Body of pancreas (tissue), 4 donors: Measurements from ENCODE around the gene SORCS2. TPM values are rescaled to one million over a fixed set of nuclear protein-coding genes. Genes with fewer than 3 reads are reported as not detected.

Source experiments
- ATAC-seq: fragments of 150-250 bp; one replicate; pipeline ENCODE4 v1.9.1; 2016
- DNase-seq, 4 donors: peaks; one replicate each; pipeline ENCODE4 v3.0.0-alpha.2; 2019
- H3K27ac ChIP-seq, 4 donors: fragments of 200-600 bp; sonication (generic); 1 replicate in 3 of 4; 2 replicates in 1 of 4; pipeline versions ENCODE4 v1.5.1 to v1.6.1; 2016 to 2019; ENCODE audit warnings: mild to moderate bottlenecking in 1 of 4, mixed read lengths in 1 of 4, moderate library complexity in 1 of 4
- H3K27me3 ChIP-seq, 2 donors: fragments of 200-600 bp; sonication (generic); one replicate each; pipeline ENCODE4 v1.6.0; 2016; ENCODE audit warnings: mild to moderate bottlenecking in 1 of 2
- H3K36me3 ChIP-seq, 2 donors: fragments of 200-600 bp; sonication (generic); replicated peaks in 1 of 2; 2 replicates each; pipeline ENCODE4 v1.5.1; 2016; ENCODE audit warnings: low read depth in 2 of 2; ENCODE audit not compliant: insufficient read depth in 1 of 2
- H3K4me1 ChIP-seq: fragments of 200-600 bp; sonication (generic); one replicate; pipeline ENCODE4 v1.6.0; 2016
- H3K4me3 ChIP-seq, 2 donors: fragments of 200-600 bp; sonication (generic); 1 replicate in 1 of 2; 2 replicates in 1 of 2; pipeline ENCODE4 v1.5.1; 2016 to 2019
- H3K9me3 ChIP-seq, 3 donors: fragments of 200-600 bp; sonication (generic); 1 replicate in 2 of 3; 2 replicates in 1 of 3; pipeline ENCODE4 v1.5.1; 2016
- POLR2A ChIP-seq, 3 donors: fragments of 450-650 bp; IDR thresholded peaks; one replicate each; pipeline ENCODE4 v1.6.1; 2016; ENCODE audit warnings: antibody characterized with exemption in 3 of 3, mild to moderate bottlenecking in 2 of 3
- WGBS, 2 donors: methylation state at CpG; one replicate each; pipeline ENCODE4 v1.1.5; 2017; 5-methylcytosine and 5-hydroxymethylcytosine counted together
- intact Hi-C: fragments of 100-400 bp; cut with DNase I; formaldehyde crosslinking; loops from one replicate; pipeline ENCODE4 v1.15.1; 2023
- total RNA-seq, 2 donors: library from RNA; depleted of rRNA; stranded (reverse); fragments of >200 nt; gene quantifications; one replicate each; pipeline ENCODE4 v1.1.0, GENCODE V29; 2016
- TF ChIP-seq, protein P1 (sequence below), 7 experiments: fragments of 450-650 bp in 4 of 7; fragments of 200-600 bp in 3 of 7; sonication (generic) in 3 of 7; IDR thresholded peaks; one replicate each; pipeline ENCODE4 v1.5.1; 2016 to 2019; ENCODE audit warnings: antibody characterized with exemption in 7 of 7

SORCS2 gene
- total RNA-seq, 2 donors from 2014 or later: 0.26 to 0.33 TPM

DNA sequence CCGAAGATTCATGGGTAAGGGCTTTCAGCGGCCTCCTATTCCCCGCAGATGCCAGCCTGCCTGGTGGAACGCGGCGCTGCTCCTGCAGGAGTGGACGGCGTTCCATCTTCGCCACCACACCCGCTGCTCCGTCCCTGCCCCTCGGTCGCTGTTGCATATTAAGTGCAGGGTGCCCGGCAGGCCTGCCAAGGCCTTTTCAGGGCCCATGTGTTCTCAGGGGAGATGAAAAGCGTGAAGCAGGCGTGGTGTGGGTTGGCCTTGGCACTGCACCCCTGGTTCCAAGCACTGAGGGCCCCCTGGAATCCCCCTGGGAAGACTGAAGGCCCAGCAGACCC, 52.0 kb downstream of the SORCS2 start:
- no peak overlapping the region for H3K4me3 ChIP-seq
- no peaks in the 10 kb centered on the region for H3K27me3 ChIP-seq
- no peak overlapping the region for H3K27ac ChIP-seq
- H3K9me3 ChIP-seq: no peaks in the 10 kb centered on the region
- TF ChIP-seq, protein P1, sequence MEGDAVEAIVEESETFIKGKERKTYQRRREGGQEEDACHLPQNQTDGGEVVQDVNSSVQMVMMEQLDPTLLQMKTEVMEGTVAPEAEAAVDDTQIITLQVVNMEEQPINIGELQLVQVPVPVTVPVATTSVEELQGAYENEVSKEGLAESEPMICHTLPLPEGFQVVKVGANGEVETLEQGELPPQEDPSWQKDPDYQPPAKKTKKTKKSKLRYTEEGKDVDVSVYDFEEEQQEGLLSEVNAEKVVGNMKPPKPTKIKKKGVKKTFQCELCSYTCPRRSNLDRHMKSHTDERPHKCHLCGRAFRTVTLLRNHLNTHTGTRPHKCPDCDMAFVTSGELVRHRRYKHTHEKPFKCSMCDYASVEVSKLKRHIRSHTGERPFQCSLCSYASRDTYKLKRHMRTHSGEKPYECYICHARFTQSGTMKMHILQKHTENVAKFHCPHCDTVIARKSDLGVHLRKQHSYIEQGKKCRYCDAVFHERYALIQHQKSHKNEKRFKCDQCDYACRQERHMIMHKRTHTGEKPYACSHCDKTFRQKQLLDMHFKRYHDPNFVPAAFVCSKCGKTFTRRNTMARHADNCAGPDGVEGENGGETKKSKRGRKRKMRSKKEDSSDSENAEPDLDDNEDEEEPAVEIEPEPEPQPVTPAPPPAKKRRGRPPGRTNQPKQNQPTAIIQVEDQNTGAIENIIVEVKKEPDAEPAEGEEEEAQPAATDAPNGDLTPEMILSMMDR (IDR thresholded peaks at IDR 0.05): no peak
- no peak for TF ChIP-seq POLR2A (IDR thresholded peaks at IDR 0.05)
- ATAC-seq (no peak), DNase-seq (no peak)
- H3K4me1 ChIP-seq: no peaks in the 10 kb centered on the region
- 78 to 81% methylated on average over 14 to 16 of the region's 16 CpGs for WGBS, 2 donors
- intact Hi-C loops: no loop called here
- no peaks in the 10 kb centered on the region for H3K36me3 ChIP-seq

DNA sequence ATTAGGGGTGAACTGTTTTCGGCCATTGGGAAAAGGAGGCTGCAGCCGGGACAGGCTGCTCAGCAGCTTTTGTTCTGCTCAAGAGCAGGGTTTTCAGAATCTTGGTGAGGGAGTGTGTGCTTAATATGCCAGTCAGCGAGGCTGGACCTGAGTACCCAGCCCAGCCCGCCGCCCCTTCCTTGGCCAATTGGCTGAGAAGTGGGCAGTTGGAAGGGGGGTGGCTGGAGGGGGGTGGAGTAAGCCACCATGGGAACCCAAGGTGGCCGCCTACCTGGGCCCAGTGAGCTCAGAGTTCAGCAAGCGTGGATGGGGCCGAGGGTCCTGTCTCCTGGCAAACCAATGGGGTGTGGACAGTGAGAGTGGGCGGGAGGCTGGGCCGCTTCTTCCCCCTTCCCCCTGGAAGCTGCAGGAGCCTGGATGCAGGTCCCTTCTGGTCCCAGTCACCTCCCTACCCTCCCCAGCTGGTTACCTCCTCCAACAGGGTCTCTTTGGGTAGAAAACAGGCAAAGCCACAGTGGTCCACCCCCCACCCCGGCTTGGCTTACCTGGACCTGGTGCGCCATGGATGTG, 52.5 kb downstream of the SORCS2 start:
- 75 to 79% methylated on average over 8 to 12 of the region's 12 CpGs for WGBS, 2 donors
- H3K27ac ChIP-seq: no peak overlapping the region
- H3K9me3 ChIP-seq: no peaks in the 10 kb centered on the region
- no peak overlapping the region for H3K4me3 ChIP-seq
- no peak for DNase-seq
- H3K36me3 ChIP-seq: no peaks in the 10 kb centered on the region
- no peaks in the 10 kb centered on the region for H3K27me3 ChIP-seq
- intact Hi-C loops: no loop called here
- ATAC-seq: no peak
- H3K4me1 ChIP-seq: no peaks in the 10 kb centered on the region
- TF ChIP-seq, protein P1 (IDR thresholded peaks at IDR 0.05): no peak
- no peak for TF ChIP-seq POLR2A (IDR thresholded peaks at IDR 0.05)

DNA sequence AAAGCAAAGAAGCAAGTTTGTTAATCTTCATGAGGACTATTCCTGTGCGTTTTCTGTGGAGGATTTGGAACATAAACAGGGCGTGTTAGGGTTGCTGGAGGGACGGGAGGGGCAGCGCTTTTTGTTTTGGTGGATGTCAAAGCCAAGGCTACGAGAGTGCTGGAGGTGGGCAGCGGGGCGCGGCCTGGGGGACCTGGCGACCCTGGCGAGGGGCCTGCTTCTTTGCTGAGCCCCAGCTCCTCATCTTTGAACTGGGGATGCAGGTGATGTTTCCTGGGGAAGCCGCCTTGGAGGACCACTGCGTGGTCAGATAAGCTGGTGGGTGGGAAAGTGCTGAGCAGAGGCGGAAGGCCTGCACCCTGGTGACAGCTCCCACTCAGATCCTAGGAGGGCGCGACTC, 55.2 kb downstream of the SORCS2 start:
- Histone ChIP-seq H3K4me1 (no peaks in the 10 kb centered on the region), H3K4me3 (no peak overlapping the region), H3K36me3 (no peaks in the 10 kb centered on the region), H3K27me3 (no peaks in the 10 kb centered on the region), H3K27ac (no peak overlapping the region), H3K9me3 (no peaks in the 10 kb centered on the region)
- ATAC-seq (no peak), DNase-seq (no peak)
- TF ChIP-seq, protein P1 (IDR thresholded peaks at IDR 0.05): no peak
- TF ChIP-seq POLR2A (IDR thresholded peaks at IDR 0.05): no peak
- WGBS, 2 donors: 81 to 83% methylated on average over 15 of the region's 15 CpGs
- intact Hi-C loops: no loop called here

DNA sequence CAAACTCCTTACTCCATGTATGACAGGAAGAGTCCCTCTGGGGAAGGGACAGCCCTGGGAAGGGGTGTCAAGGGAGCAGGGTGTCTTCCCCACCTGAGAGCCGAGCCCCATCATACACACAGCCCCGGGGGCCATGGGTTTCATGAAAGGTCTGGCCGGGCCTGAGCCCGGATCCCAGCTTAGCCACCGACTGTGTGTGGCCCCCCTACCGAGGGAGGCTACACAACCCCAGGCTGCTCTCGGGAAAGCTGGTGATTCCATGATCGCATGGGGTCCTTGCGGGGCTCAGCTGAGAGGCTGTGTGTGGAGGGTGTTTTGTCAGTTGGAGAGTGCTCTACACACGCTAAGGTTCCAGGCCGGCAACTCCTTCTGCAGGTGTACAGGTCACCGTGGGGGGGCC, 55.6 kb downstream of the SORCS2 start:
- WGBS, 2 donors: 79 to 80% methylated on average over 5 to 12 of the region's 12 CpGs
- no peaks in the 10 kb centered on the region for H3K27me3 ChIP-seq
- no peaks in the 10 kb centered on the region for H3K4me1 ChIP-seq
- no peak for TF ChIP-seq POLR2A (IDR thresholded peaks at IDR 0.05)
- TF ChIP-seq, protein P1 (IDR thresholded peaks at IDR 0.05): no peak
- no peak for DNase-seq
- H3K4me3 ChIP-seq: no peak overlapping the region
- no peak for ATAC-seq
- H3K9me3 ChIP-seq: no peaks in the 10 kb centered on the region
- H3K36me3 ChIP-seq: no peaks in the 10 kb centered on the region
- intact Hi-C loops: no loop called here
- no peak overlapping the region for H3K27ac ChIP-seq

DNA sequence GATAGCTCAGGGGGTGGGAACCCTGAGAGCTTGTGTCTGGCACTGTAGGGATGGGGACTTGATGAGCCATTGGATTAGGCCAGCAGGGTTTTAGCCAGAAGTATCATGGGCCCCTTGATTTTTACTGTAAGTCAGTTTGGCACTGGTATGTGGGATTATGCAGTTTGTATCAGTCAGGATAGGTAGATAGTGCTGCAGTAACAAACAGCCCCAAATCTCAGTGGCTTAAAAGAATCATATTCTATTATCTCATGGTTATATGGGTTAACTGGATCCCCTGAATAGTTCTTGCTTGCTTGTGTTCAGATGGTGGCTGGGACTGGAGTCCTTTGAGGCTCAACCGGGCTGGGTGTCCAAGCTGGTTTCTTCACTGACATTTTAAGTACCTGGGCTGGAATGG, 56.5 kb downstream of the SORCS2 start:
- Histone ChIP-seq H3K36me3 (no peaks in the 10 kb centered on the region), H3K27me3 (no peaks in the 10 kb centered on the region), H3K27ac (no peak overlapping the region), H3K4me1 (no peaks in the 10 kb centered on the region), H3K9me3 (no peaks in the 10 kb centered on the region), H3K4me3 (no peak overlapping the region)
- TF ChIP-seq, protein P1 (IDR thresholded peaks at IDR 0.05): no peak
- TF ChIP-seq POLR2A (IDR thresholded peaks at IDR 0.05): no peak
- intact Hi-C loops: no loop called here
- no peak for DNase-seq
- no peak for ATAC-seq
- WGBS, 2 donors: 92 to 100% methylated on average over 1 of the region's 1 CpG
